Measurements from ENCODE around the gene ASTN2. TPM values are rescaled to one million over a fixed set of nuclear protein-coding genes. Genes with fewer than 3 reads are reported as not detected.
A peak's percentile ranks its signal among the peaks of the same experiment; 100 is the strongest.

ASTN2 gene
- total RNA-seq, 2 experiments from 2014 or later: 1.7 to 4.2 TPM

DNA sequence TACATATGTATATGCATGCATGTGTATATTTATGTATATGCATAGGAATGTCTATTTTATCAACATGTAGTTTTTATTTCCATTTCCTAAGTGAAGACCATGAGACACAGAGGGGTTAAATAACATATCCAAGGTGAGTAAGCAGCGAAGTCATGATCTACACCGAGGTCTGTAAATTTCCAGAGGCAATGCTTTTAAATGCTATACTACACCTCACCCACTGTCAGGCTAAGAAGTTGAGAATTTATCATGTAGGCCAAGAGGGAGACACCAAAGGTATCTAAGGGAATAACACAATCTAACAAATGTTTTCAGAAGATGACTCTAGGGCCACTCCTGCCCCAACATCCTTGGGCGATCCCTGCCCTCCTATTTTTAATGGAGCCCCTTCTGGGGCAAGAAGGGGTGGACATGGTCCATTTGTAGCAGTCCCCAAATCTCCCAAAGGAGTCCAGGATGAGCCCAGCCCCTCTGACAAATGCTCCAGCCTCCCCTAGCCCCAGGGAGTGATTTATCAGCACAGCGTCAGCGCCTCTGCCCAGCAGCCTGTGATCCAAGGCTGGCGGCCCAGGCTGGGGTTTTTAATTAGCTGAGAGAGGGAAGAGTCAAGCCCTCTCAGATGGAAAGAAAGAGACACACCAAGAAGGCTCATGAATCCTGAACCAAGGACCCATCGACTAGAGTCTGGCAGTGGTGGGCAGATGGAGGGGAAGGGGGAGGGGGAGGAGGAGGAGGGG, 339.9 kb downstream of the ASTN2 start:
- no peak for DNase-seq (ENCODE audit: low spot score)
- Histone ChIP-seq H3K27ac (ENCODE audit: low read depth, low read length, poor library complexity, severe bottlenecking) (no peak overlapping the region), H3K9me3 (ENCODE audit: low read length) (no peaks in the 10 kb centered on the region), H3K4me2 (ENCODE audit: low read length) (no peak overlapping the region), H3K4me1 (ENCODE audit: insufficient read depth, low read length, poor library complexity, severe bottlenecking) (no peaks in the 10 kb centered on the region), H3K79me2 (ENCODE audit: insufficient read depth, low read depth, low read length) (no peaks in the 10 kb centered on the region), H2AFZ (ENCODE audit: low read length) (no peak overlapping the region), H4K20me1 (ENCODE audit: insufficient read depth, low read length) (no peaks in the 10 kb centered on the region), H3K9me2 (ENCODE audit: insufficient read depth, low read length) (no peaks in the 10 kb centered on the region), H3K36me3 (ENCODE audit: insufficient read depth, low read length) (no peaks in the 10 kb centered on the region), H3K4me3 (ENCODE audit: low read depth, low read length, poor library complexity, severe bottlenecking) (no peak overlapping the region)
- CTCF ChIA-PET (ENCODE audit: unreplicated experiment): interaction anchor here (0.6 kb wide), 1 partner anchor 93 kb away, joined by 3 read pairs; no protein-coding TSS in a partner anchor
- intact Hi-C loops (cut with micrococcal nuclease; ENCODE audit: unreplicated experiment): no loop called here
- POLR2A ChIA-PET: interaction anchor here (0.6 kb wide), 1 partner anchor 1427 kb away, joined by 3 read pairs; no protein-coding TSS in a partner anchor
- no TSS peak for BruUV-seq (replicated peaks)
- no peak for TF ChIP-seq EZH2phosphoT487 (IDR thresholded peaks at IDR 0.05; ENCODE audit: borderline replicate concordance, low read depth, low read length)
- TF ChIP-seq, protein P1, sequence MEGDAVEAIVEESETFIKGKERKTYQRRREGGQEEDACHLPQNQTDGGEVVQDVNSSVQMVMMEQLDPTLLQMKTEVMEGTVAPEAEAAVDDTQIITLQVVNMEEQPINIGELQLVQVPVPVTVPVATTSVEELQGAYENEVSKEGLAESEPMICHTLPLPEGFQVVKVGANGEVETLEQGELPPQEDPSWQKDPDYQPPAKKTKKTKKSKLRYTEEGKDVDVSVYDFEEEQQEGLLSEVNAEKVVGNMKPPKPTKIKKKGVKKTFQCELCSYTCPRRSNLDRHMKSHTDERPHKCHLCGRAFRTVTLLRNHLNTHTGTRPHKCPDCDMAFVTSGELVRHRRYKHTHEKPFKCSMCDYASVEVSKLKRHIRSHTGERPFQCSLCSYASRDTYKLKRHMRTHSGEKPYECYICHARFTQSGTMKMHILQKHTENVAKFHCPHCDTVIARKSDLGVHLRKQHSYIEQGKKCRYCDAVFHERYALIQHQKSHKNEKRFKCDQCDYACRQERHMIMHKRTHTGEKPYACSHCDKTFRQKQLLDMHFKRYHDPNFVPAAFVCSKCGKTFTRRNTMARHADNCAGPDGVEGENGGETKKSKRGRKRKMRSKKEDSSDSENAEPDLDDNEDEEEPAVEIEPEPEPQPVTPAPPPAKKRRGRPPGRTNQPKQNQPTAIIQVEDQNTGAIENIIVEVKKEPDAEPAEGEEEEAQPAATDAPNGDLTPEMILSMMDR (conservative IDR thresholded peaks at IDR 0.05; ENCODE audit: low read length): no peak

DNA sequence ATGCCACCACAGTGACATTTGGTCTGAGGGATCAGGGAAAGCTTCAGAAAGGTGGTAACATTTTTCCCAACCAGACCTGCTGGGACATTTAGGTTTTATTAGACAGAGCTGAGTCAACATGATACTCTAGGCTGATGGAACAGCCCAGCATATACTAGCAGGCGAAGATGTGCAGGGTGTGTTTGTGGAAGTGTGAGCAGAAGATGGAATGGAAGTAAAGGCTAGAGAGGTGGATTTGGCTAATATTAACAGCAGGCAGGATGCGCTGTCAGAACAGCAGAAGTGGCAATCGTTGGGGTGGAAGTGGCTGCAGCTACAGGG, 340.6 kb downstream of the ASTN2 start:
- TF ChIP-seq, protein P1 (conservative IDR thresholded peaks at IDR 0.05; ENCODE audit: low read length): no peak
- no peak for TF ChIP-seq EZH2phosphoT487 (IDR thresholded peaks at IDR 0.05; ENCODE audit: borderline replicate concordance, low read depth, low read length)
- H2AFZ ChIP-seq (ENCODE audit: low read length): no peak overlapping the region
- H3K4me1 ChIP-seq (ENCODE audit: insufficient read depth, low read length, poor library complexity, severe bottlenecking): no peaks in the 10 kb centered on the region
- no peak overlapping the region for H3K4me3 ChIP-seq (ENCODE audit: low read depth, low read length, poor library complexity, severe bottlenecking)
- DNase-seq (ENCODE audit: low spot score): no peak
- H3K27ac ChIP-seq (ENCODE audit: low read depth, low read length, poor library complexity, severe bottlenecking): no peak overlapping the region
- no peaks in the 10 kb centered on the region for H3K9me3 ChIP-seq (ENCODE audit: low read length)
- no TSS peak for BruUV-seq (replicated peaks)
- intact Hi-C loops (cut with micrococcal nuclease; ENCODE audit: unreplicated experiment): no loop called here
- H3K4me2 ChIP-seq (ENCODE audit: low read length): no peak overlapping the region
- H3K79me2 ChIP-seq (ENCODE audit: insufficient read depth, low read depth, low read length): no peaks in the 10 kb centered on the region
- CTCF ChIA-PET (ENCODE audit: unreplicated experiment): no interaction called here
- H3K36me3 ChIP-seq (ENCODE audit: insufficient read depth, low read length): no peaks in the 10 kb centered on the region
- POLR2A ChIA-PET: no interaction called here
- H3K9me2 ChIP-seq (ENCODE audit: insufficient read depth, low read length): no peaks in the 10 kb centered on the region
- H4K20me1 ChIP-seq (ENCODE audit: insufficient read depth, low read length): no peaks in the 10 kb centered on the region

DNA sequence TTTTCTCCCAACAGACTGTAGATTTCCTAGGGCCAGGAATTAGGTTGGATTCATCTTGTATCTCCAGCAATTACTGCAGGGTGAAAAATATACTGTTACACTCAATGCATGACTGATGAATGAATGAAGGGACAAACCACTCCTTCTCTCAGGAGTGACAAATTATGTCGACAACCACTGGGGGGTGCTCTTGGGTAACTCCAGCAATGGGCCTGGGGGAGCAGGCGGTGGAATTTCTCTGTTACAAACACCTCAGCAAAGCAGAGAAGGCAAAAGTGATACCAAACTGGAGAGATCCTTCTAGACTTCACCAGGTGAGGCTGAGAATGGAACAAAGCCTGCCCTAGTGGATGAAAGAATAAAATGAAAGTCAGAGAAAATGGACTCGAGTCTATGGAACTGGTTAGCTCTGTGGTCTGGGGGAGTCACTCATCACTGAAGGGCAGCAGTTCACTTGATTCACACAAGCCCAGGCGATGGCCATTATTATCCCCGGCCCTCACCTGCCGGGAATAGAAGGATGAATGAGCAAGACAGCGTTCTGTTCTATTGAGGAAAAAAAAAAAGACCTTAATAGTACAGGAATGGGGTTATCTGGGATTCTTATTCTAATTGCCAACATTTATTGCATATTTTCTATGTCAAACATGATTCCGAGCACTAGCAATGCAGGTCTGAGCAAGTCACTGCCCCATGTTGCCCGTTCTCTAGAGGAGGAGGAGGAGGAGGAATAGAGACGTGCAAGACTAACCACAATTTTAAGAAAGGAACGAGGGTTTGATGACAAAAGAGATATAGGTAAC, 341.1 kb downstream of the ASTN2 start:
- H3K9me3 ChIP-seq (ENCODE audit: low read length): no peaks in the 10 kb centered on the region
- no peaks in the 10 kb centered on the region for H3K79me2 ChIP-seq (ENCODE audit: insufficient read depth, low read depth, low read length)
- BruUV-seq (replicated peaks): no TSS peak
- CTCF ChIA-PET (ENCODE audit: unreplicated experiment): no interaction called here
- H3K4me3 ChIP-seq (ENCODE audit: low read depth, low read length, poor library complexity, severe bottlenecking): no peak overlapping the region
- no peaks in the 10 kb centered on the region for H3K4me1 ChIP-seq (ENCODE audit: insufficient read depth, low read length, poor library complexity, severe bottlenecking)
- POLR2A ChIA-PET: no interaction called here
- intact Hi-C loops (cut with micrococcal nuclease; ENCODE audit: unreplicated experiment): no loop called here
- H4K20me1 ChIP-seq (ENCODE audit: insufficient read depth, low read length): no peaks in the 10 kb centered on the region
- no peaks in the 10 kb centered on the region for H3K9me2 ChIP-seq (ENCODE audit: insufficient read depth, low read length)
- no peaks in the 10 kb centered on the region for H3K36me3 ChIP-seq (ENCODE audit: insufficient read depth, low read length)
- H3K4me2 ChIP-seq (ENCODE audit: low read length): no peak overlapping the region
- H3K27ac ChIP-seq (ENCODE audit: low read depth, low read length, poor library complexity, severe bottlenecking): no peak overlapping the region
- no peak overlapping the region for H2AFZ ChIP-seq (ENCODE audit: low read length)
- TF ChIP-seq EZH2phosphoT487 (IDR thresholded peaks at IDR 0.05; ENCODE audit: borderline replicate concordance, low read depth, low read length): no peak
- TF ChIP-seq, protein P1 (conservative IDR thresholded peaks at IDR 0.05; ENCODE audit: low read length): peak; percentile 77
- DNase-seq (ENCODE audit: low spot score): peak; percentile 1
